ENCODE measurements around the gene BAZ1B. TPM values are rescaled to one million over a fixed set of nuclear protein-coding genes. Genes with fewer than 3 reads are reported as not detected.
A peak's percentile ranks its signal among the peaks of the same experiment; 100 is the strongest.
"Not testable (repeated sequence)": the region's sequence is repeated elsewhere in the genome, so short reads cannot be mapped to it uniquely, and the experiment has no call there.

Gene BAZ1B
- total RNA-seq, 2 experiments from 2014 or later: 77.8 to 117 TPM

GRCh38 chr7:73496626-73497025 lies 25.5 kb downstream of the BAZ1B start:
- Histone ChIP-seq H3K79me2 (ENCODE audit: insufficient read depth, low read depth, low read length) (peaks cover 47% of the 10 kb centered on the region), H3K9me3 (ENCODE audit: low read length) (no peaks in the 10 kb centered on the region), H3K9me2 (ENCODE audit: insufficient read depth, low read length) (no peaks in the 10 kb centered on the region), H4K20me1 (ENCODE audit: insufficient read depth, low read length) (no peaks in the 10 kb centered on the region; the same call in 1 of the 2 replicates), H3K4me3 (ENCODE audit: low read depth, low read length, poor library complexity, severe bottlenecking) (no peak overlapping the region), H3K27ac (ENCODE audit: low read depth, low read length, poor library complexity, severe bottlenecking) (no peak overlapping the region), H3K4me2 (ENCODE audit: low read length) (no peak overlapping the region), H2AFZ (ENCODE audit: low read length) (no peak overlapping the region), H3K36me3 (ENCODE audit: insufficient read depth, low read length) (peaks cover 98% of the 10 kb centered on the region), H3K4me1 (ENCODE audit: insufficient read depth, low read length, poor library complexity, severe bottlenecking) (no peaks in the 10 kb centered on the region)
- no TSS peak for BruUV-seq (replicated peaks)
- no peak for TF ChIP-seq EZH2phosphoT487 (IDR thresholded peaks at IDR 0.05; ENCODE audit: borderline replicate concordance, low read depth, low read length)
- no peak for TF ChIP-seq CTCF (conservative IDR thresholded peaks at IDR 0.05; ENCODE audit: low read length)
- no peak for DNase-seq (ENCODE audit: low spot score)
- POLR2A ChIA-PET: interaction anchor here (0.7 to 1.1 kb wide), 3 partner anchors 15 to 73 kb away, joined by 3 read pairs; no protein-coding TSS in a partner anchor
- intact Hi-C loops (cut with micrococcal nuclease; ENCODE audit: unreplicated experiment): no loop called here
- CTCF ChIA-PET (ENCODE audit: unreplicated experiment): no interaction called here

- H3K9me3 ChIP-seq (ENCODE audit: low read length); H3K27ac ChIP-seq (ENCODE audit: low read depth, low read length, poor library complexity, severe bottlenecking); DNase-seq (ENCODE audit: low spot score); H2AFZ ChIP-seq (ENCODE audit: low read length); POLR2A ChIA-PET; H4K20me1 ChIP-seq (ENCODE audit: insufficient read depth, low read length); CTCF ChIA-PET (ENCODE audit: unreplicated experiment); H3K4me3 ChIP-seq (ENCODE audit: low read depth, low read length, poor library complexity, severe bottlenecking); H3K4me1 ChIP-seq (ENCODE audit: insufficient read depth, low read length, poor library complexity, severe bottlenecking); H3K4me2 ChIP-seq (ENCODE audit: low read length); H3K9me2 ChIP-seq (ENCODE audit: insufficient read depth, low read length); intact Hi-C loops (cut with micrococcal nuclease; ENCODE audit: unreplicated experiment): not testable (repeated sequence)
- BruUV-seq (replicated peaks): TSS peak; percentile 49
- peaks cover 100% of the 10 kb centered on the region for H3K36me3 ChIP-seq (ENCODE audit: insufficient read depth, low read length)
- peaks cover 47% of the 10 kb centered on the region for H3K79me2 ChIP-seq (ENCODE audit: insufficient read depth, low read depth, low read length)
Observed at GRCh38 chr7:73495507-73495906, 26.6 kb downstream of the BAZ1B start.

- peaks cover 8% of the 10 kb centered on the region; the same call in 1 of the 2 replicates for H4K20me1 ChIP-seq (ENCODE audit: insufficient read depth, low read length)
- intact Hi-C loops (cut with micrococcal nuclease; ENCODE audit: unreplicated experiment): no loop called here
- no peaks in the 10 kb centered on the region for H3K9me2 ChIP-seq (ENCODE audit: insufficient read depth, low read length)
- peaks cover 50% of the 10 kb centered on the region; the same call in 1 of the 2 replicates for H3K79me2 ChIP-seq (ENCODE audit: insufficient read depth, low read depth, low read length)
- BruUV-seq (replicated peaks): no TSS peak
- ChIA-PET POLR2A (interaction anchor here (1.0 to 1.6 kb wide), 2 partner anchors 13 kb away, joined by 3 read pairs; no protein-coding TSS in a partner anchor), CTCF (ENCODE audit: unreplicated experiment) (no interaction called here)
- H3K4me1 ChIP-seq (ENCODE audit: insufficient read depth, low read length, poor library complexity, severe bottlenecking): no peaks in the 10 kb centered on the region
- TF ChIP-seq CTCF (conservative IDR thresholded peaks at IDR 0.05; ENCODE audit: low read length): no peak
- no peak for TF ChIP-seq EZH2phosphoT487 (IDR thresholded peaks at IDR 0.05; ENCODE audit: borderline replicate concordance, low read depth, low read length)
- H3K27ac ChIP-seq (ENCODE audit: low read depth, low read length, poor library complexity, severe bottlenecking): no peak overlapping the region
- no peak for DNase-seq (ENCODE audit: low spot score)
- no peak overlapping the region for H3K4me3 ChIP-seq (ENCODE audit: low read depth, low read length, poor library complexity, severe bottlenecking)
- H3K9me3 ChIP-seq (ENCODE audit: low read length): no peaks in the 10 kb centered on the region
- no peak overlapping the region for H2AFZ ChIP-seq (ENCODE audit: low read length)
- H3K4me2 ChIP-seq (ENCODE audit: low read length): no peak overlapping the region
- peaks cover 100% of the 10 kb centered on the region for H3K36me3 ChIP-seq (ENCODE audit: insufficient read depth, low read length)
Observed at GRCh38 chr7:73489976-73490375, 32.1 kb downstream of the BAZ1B start.

Measured in OCI-LY7 (cell line).